Measurements from ENCODE around the gene ALOX15B.
"Not testable (repeated sequence)": the region's sequence is repeated elsewhere in the genome, so short reads cannot be mapped to it uniquely, and the experiment has no call there.

The ALOX15B gene

GRCh38 chr17:8075081-8075480, 36.2 kb downstream of the ALOX15B start:
- Histone ChIP-seq H3K27ac (ENCODE audit: low read length) (no peak overlapping the region), H3K9ac (ENCODE audit: low read depth, low read length) (no peak overlapping the region)
- DNase-seq, result no peak

GRCh38 chr17:8075574-8076342, 36.9 kb downstream of the ALOX15B start:
- Histone ChIP-seq H3K36me3 (ENCODE audit: insufficient read depth, low read length) (no peaks in the 10 kb centered on the region), H3K9me3 (ENCODE audit: insufficient read depth, low read length, severe bottlenecking) (no peaks in the 10 kb centered on the region), H3K9ac (ENCODE audit: low read depth, low read length) (no peak overlapping the region), H3K4me2 (ENCODE audit: insufficient read depth, low read length) (no peak overlapping the region), H3K27ac (ENCODE audit: low read length) (no peak overlapping the region), H3K4me3 (ENCODE audit: low read depth in 1 of 2, low read length in 2 of 2) (no peak overlapping the region), H2AFZ (ENCODE audit: low read depth, low read length) (no peak overlapping the region), H4K20me1 (ENCODE audit: insufficient read depth, low read length) (peaks cover 9% of the 10 kb centered on the region), H3K4me1 (ENCODE audit: insufficient read depth, low read length) (peaks cover 21% of the 10 kb centered on the region), H3K27me3 (ENCODE audit: insufficient read depth, low read length, poor library complexity) (peaks cover 42% of the 10 kb centered on the region), H3K79me2 (ENCODE audit: insufficient read depth, low read length) (no peaks in the 10 kb centered on the region)
- TF ChIP-seq EZH2 (IDR thresholded peaks at IDR 0.05; ENCODE audit: borderline replicate concordance, low read depth, low read length, severe bottlenecking), result no peak
- no peak for TF ChIP-seq CTCF (IDR thresholded peaks at IDR 0.05; ENCODE audit: borderline replicate concordance, extremely low read depth, low read length, poor library complexity, severe bottlenecking)
- ATAC-seq (ENCODE audit: insufficient read depth, low read depth) (no peak), DNase-seq (no peak)

More at GRCh38 chr17:8075081-8075480, 36.2 kb downstream of the ALOX15B start:
- Histone ChIP-seq H3K4me2 (ENCODE audit: insufficient read depth, low read length) (no peak overlapping the region), H3K4me3 (ENCODE audit: low read depth in 1 of 2, low read length in 2 of 2) (no peak overlapping the region), H3K9me3 (ENCODE audit: insufficient read depth, low read length, severe bottlenecking) (no peaks in the 10 kb centered on the region), H2AFZ (ENCODE audit: low read depth, low read length) (no peak overlapping the region), H4K20me1 (ENCODE audit: insufficient read depth, low read length) (peaks cover 9% of the 10 kb centered on the region), H3K27me3 (ENCODE audit: insufficient read depth, low read length, poor library complexity) (peaks cover 47% of the 10 kb centered on the region), H3K4me1 (ENCODE audit: insufficient read depth, low read length) (peaks cover 17% of the 10 kb centered on the region), H3K79me2 (ENCODE audit: insufficient read depth, low read length) (no peaks in the 10 kb centered on the region), H3K36me3 (ENCODE audit: insufficient read depth, low read length) (no peaks in the 10 kb centered on the region)
- no peak for TF ChIP-seq CTCF (IDR thresholded peaks at IDR 0.05; ENCODE audit: borderline replicate concordance, extremely low read depth, low read length, poor library complexity, severe bottlenecking)
- TF ChIP-seq EZH2 (IDR thresholded peaks at IDR 0.05; ENCODE audit: borderline replicate concordance, low read depth, low read length, severe bottlenecking), result no peak
- ATAC-seq (ENCODE audit: insufficient read depth, low read depth), result no peak

- no peaks in the 10 kb centered on the region for H3K36me3 ChIP-seq (ENCODE audit: insufficient read depth, low read length)
- peaks cover 41% of the 10 kb centered on the region for H3K27me3 ChIP-seq (ENCODE audit: insufficient read depth, low read length, poor library complexity)
- DNase-seq, result no peak
- ATAC-seq (ENCODE audit: insufficient read depth, low read depth), result no peak
- no peak overlapping the region for H2AFZ ChIP-seq (ENCODE audit: low read depth, low read length)
- peaks cover 21% of the 10 kb centered on the region for H3K4me1 ChIP-seq (ENCODE audit: insufficient read depth, low read length)
- no peak overlapping the region for H3K4me3 ChIP-seq (ENCODE audit: low read depth in 1 of 2, low read length in 2 of 2)
- H4K20me1 ChIP-seq (ENCODE audit: insufficient read depth, low read length), result peaks cover 9% of the 10 kb centered on the region
- no peak overlapping the region for H3K9ac ChIP-seq (ENCODE audit: low read depth, low read length)
- no peaks in the 10 kb centered on the region for H3K79me2 ChIP-seq (ENCODE audit: insufficient read depth, low read length)
- no peaks in the 10 kb centered on the region for H3K9me3 ChIP-seq (ENCODE audit: insufficient read depth, low read length, severe bottlenecking)
- no peak overlapping the region for H3K4me2 ChIP-seq (ENCODE audit: insufficient read depth, low read length)
- TF ChIP-seq CTCF (IDR thresholded peaks at IDR 0.05; ENCODE audit: borderline replicate concordance, extremely low read depth, low read length, poor library complexity, severe bottlenecking) (no peak), EZH2 (IDR thresholded peaks at IDR 0.05; ENCODE audit: borderline replicate concordance, low read depth, low read length, severe bottlenecking) (no peak)
- H3K27ac ChIP-seq (ENCODE audit: low read length), result no peak overlapping the region
Observed at GRCh38 chr17:8076502-8077266, 37.8 kb downstream of the ALOX15B start.

- H3K9me3 ChIP-seq (ENCODE audit: insufficient read depth, low read length, severe bottlenecking); H2AFZ ChIP-seq (ENCODE audit: low read depth, low read length); H3K27ac ChIP-seq (ENCODE audit: low read length); H3K36me3 ChIP-seq (ENCODE audit: insufficient read depth, low read length); H3K4me2 ChIP-seq (ENCODE audit: insufficient read depth, low read length); H3K9ac ChIP-seq (ENCODE audit: low read depth, low read length); DNase-seq; H3K79me2 ChIP-seq (ENCODE audit: insufficient read depth, low read length); H3K4me3 ChIP-seq (ENCODE audit: low read depth in 1 of 2, low read length in 2 of 2); H4K20me1 ChIP-seq (ENCODE audit: insufficient read depth, low read length); ATAC-seq (ENCODE audit: insufficient read depth, low read depth): not testable (repeated sequence)
- Histone ChIP-seq H3K27me3 (ENCODE audit: insufficient read depth, low read length, poor library complexity) (peaks cover 38% of the 10 kb centered on the region), H3K4me1 (ENCODE audit: insufficient read depth, low read length) (peaks cover 21% of the 10 kb centered on the region)
Observed at GRCh38 chr17:8077939-8078338, 39.1 kb downstream of the ALOX15B start.

Data from DND-41 (cell line).